ENCODE data around the gene PDE6H.
A peak's percentile ranks its signal among the peaks of the same experiment; 100 is the strongest.

Gene PDE6H

DNA sequence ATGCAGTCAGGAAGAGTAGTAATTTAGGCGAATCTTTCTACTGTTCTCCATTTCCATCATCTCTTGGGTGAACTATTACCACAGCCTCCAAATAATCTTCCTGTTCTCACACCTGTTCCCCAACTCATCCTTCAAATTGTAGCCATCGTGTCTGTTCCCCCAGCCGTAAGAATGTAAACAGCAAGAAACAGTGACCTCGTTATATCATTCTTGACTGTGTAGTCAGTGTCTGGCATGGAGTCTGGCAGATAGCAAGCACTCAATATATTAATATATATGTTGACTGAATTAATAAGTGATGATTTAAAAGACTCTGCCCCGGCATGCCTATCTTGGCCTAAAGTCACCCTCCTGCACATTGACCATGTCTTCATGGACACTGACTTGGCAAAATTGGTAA, 20.3 kb downstream of the PDE6H start:
- Histone ChIP-seq H3K27ac (ENCODE audit: low read depth, low read length) (no peak overlapping the region), H2BK120ac (ENCODE audit: insufficient read depth, low read length, poor library complexity) (no peak overlapping the region), H3K4me3 (ENCODE audit: low read depth, low read length) (no peak overlapping the region), H2AK5ac (ENCODE audit: low read length) (peak overlapping the region; percentile 46), H3K14ac (ENCODE audit: low read length) (peak overlapping the region; percentile 37), H3K79me2 (ENCODE audit: control insufficient read depth, insufficient read depth, low read length, poor library complexity) (no peaks in the 10 kb centered on the region), H2BK12ac (ENCODE audit: low read length) (peak overlapping the region; percentile 69), H4K8ac (ENCODE audit: low read depth, low read length) (peak overlapping the region; percentile 28), H3K4me1 (ENCODE audit: control insufficient read depth in 1 of 2, insufficient read depth in 2 of 2, low read length in 2 of 2) (peaks cover 6 to 9% of the 10 kb centered on the region in 2 experiments), H4K91ac (ENCODE audit: low read depth, low read length) (no peak overlapping the region), H3K79me1 (ENCODE audit: low read length) (peaks cover 10% of the 10 kb centered on the region), H3K4ac (ENCODE audit: low read depth, low read length) (no peak overlapping the region), H2BK5ac (ENCODE audit: low read depth, low read length, poor library complexity) (no peak overlapping the region), H3K9me3 (ENCODE audit: insufficient read depth, low read depth, low read length) (no peaks in the 10 kb centered on the region), H3K4me2 (ENCODE audit: low read length) (no peak overlapping the region), H3K9ac (ENCODE audit: low read length) (no peak overlapping the region), H3K23ac (ENCODE audit: low read length) (no peak overlapping the region), H4K12ac (ENCODE audit: low read depth, low read length) (no peak overlapping the region), H3K36me3 (ENCODE audit: control insufficient read depth in 1 of 2, insufficient read depth in 2 of 2, low read length in 2 of 2) (no peaks in the 10 kb centered on the region), H3K18ac (ENCODE audit: low read length) (no peak overlapping the region), H2AFZ (ENCODE audit: insufficient read depth, low read length, poor library complexity) (no peak overlapping the region), H3K27me3 (ENCODE audit: insufficient read depth, low read length) (no peaks in the 10 kb centered on the region)
- DNase-seq = peak in 1 of 2 donors; percentile 28
- no CpG with 5 or more reads among the region's 5 CpGs for WGBS (ENCODE audit: extremely low coverage, insufficient coverage, insufficient read length)

DNA sequence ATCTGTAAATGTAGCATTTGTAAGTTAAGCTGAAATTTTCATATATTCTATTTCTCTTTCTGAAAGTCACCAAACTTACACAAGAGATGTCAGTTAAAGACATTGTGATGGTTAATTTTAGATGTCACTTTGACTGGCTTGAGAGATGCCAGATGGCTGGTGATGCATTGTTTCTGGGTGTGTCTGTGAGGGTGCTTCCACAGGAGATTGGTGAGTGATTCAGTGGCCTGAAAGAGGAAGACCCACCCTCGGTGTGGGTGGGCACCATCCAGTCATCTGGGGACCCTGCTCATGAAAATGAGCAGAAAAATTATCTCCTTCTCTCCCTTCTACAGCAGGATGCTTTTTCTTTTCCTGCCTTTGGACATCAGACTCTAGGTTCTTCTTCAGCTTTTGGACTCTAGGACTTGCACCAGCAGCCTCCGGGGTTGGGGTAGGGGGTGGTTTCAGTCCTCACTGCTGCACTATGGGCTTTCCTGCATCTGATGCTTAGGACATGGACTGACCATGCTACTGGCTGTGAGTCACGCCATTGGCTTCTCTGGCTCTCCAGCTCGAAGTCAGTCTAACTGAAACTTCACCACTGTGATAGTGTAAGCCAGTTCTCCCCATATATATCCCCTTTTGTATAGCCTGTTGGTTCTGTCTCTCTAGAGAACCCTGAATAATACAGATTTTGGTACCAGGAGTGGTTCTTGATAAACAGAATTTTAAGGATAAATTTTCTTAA, 20.9 kb downstream of the PDE6H start:
- peak overlapping the region; percentile 5 for H4K91ac ChIP-seq (ENCODE audit: low read depth, low read length)
- H4K8ac ChIP-seq (ENCODE audit: low read depth, low read length) = peak overlapping the region; percentile 62
- H2AK5ac ChIP-seq (ENCODE audit: low read length) = peak overlapping the region; percentile 7
- WGBS (ENCODE audit: extremely low coverage, insufficient coverage, insufficient read length) = no CpG with 5 or more reads among the region's 4 CpGs
- no peak overlapping the region for H3K4me3 ChIP-seq (ENCODE audit: low read depth, low read length)
- H3K36me3 ChIP-seq (ENCODE audit: control insufficient read depth in 1 of 2, insufficient read depth in 2 of 2, low read length in 2 of 2) = no peaks in the 10 kb centered on the region
- no peaks in the 10 kb centered on the region for H3K79me2 ChIP-seq (ENCODE audit: control insufficient read depth, insufficient read depth, low read length, poor library complexity)
- H3K23ac ChIP-seq (ENCODE audit: low read length) = no peak overlapping the region
- H3K9ac ChIP-seq (ENCODE audit: low read length) = no peak overlapping the region
- no peak overlapping the region for H3K27ac ChIP-seq (ENCODE audit: low read depth, low read length)
- H3K79me1 ChIP-seq (ENCODE audit: low read length) = peaks cover 10% of the 10 kb centered on the region
- no peak overlapping the region for H3K4me2 ChIP-seq (ENCODE audit: low read length)
- H2BK12ac ChIP-seq (ENCODE audit: low read length) = peak overlapping the region; percentile 93
- H2BK5ac ChIP-seq (ENCODE audit: low read depth, low read length, poor library complexity) = peak overlapping the region; percentile 0
- no peak overlapping the region for H3K4ac ChIP-seq (ENCODE audit: low read depth, low read length)
- no peaks in the 10 kb centered on the region for H3K9me3 ChIP-seq (ENCODE audit: insufficient read depth, low read depth, low read length)
- H3K4me1 ChIP-seq (ENCODE audit: control insufficient read depth in 1 of 2, insufficient read depth in 2 of 2, low read length in 2 of 2) = peaks cover 6 to 9% of the 10 kb centered on the region in 2 experiments
- H3K14ac ChIP-seq (ENCODE audit: low read length) = peak overlapping the region; percentile 2
- peak overlapping the region; percentile 21 for H2BK120ac ChIP-seq (ENCODE audit: insufficient read depth, low read length, poor library complexity)
- H4K12ac ChIP-seq (ENCODE audit: low read depth, low read length) = no peak overlapping the region
- no peak overlapping the region for H3K18ac ChIP-seq (ENCODE audit: low read length)
- H2AFZ ChIP-seq (ENCODE audit: insufficient read depth, low read length, poor library complexity) = no peak overlapping the region
- H3K27me3 ChIP-seq (ENCODE audit: insufficient read depth, low read length) = no peaks in the 10 kb centered on the region
- DNase-seq = peak; percentile 86 to 87

DNA sequence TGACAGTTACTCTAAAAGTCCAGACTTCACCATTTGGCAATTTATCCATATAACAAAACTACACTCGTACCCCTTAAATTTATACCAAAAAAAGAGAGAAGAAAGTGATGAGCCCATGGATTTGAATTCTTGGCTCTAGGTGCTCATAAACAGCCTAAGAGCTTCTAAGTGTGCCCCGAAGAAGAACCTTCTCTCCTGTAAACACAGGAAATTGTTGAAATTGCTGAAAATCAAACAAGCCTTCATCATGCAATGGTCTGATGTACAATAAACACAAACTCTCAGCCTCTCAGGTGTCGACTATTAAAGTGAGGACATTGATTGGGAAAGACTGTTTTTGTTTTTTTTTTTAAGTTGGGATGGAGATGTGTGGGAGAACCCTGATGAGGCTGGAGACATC, 21.8 kb downstream of the PDE6H start:
- peaks cover 6 to 9% of the 10 kb centered on the region in 2 experiments for H3K4me1 ChIP-seq (ENCODE audit: control insufficient read depth in 1 of 2, insufficient read depth in 2 of 2, low read length in 2 of 2)
- H3K4me3 ChIP-seq (ENCODE audit: low read depth, low read length) = no peak overlapping the region
- peaks cover 10% of the 10 kb centered on the region for H3K79me1 ChIP-seq (ENCODE audit: low read length)
- no peak overlapping the region for H4K12ac ChIP-seq (ENCODE audit: low read depth, low read length)
- H2AK5ac ChIP-seq (ENCODE audit: low read length) = no peak overlapping the region
- peak overlapping the region; percentile 98 for H2BK12ac ChIP-seq (ENCODE audit: low read length)
- H2BK120ac ChIP-seq (ENCODE audit: insufficient read depth, low read length, poor library complexity) = peak overlapping the region; percentile 35
- no peak overlapping the region for H3K27ac ChIP-seq (ENCODE audit: low read depth, low read length)
- peak overlapping the region; percentile 74 for H4K8ac ChIP-seq (ENCODE audit: low read depth, low read length)
- H3K23ac ChIP-seq (ENCODE audit: low read length) = no peak overlapping the region
- H3K4ac ChIP-seq (ENCODE audit: low read depth, low read length) = no peak overlapping the region
- H3K9me3 ChIP-seq (ENCODE audit: insufficient read depth, low read depth, low read length) = no peaks in the 10 kb centered on the region
- H3K18ac ChIP-seq (ENCODE audit: low read length) = no peak overlapping the region
- no peak overlapping the region for H2AFZ ChIP-seq (ENCODE audit: insufficient read depth, low read length, poor library complexity)
- H3K27me3 ChIP-seq (ENCODE audit: insufficient read depth, low read length) = no peaks in the 10 kb centered on the region
- H3K9ac ChIP-seq (ENCODE audit: low read length) = no peak overlapping the region
- no peak overlapping the region for H2BK5ac ChIP-seq (ENCODE audit: low read depth, low read length, poor library complexity)
- peak overlapping the region; percentile 59 for H4K91ac ChIP-seq (ENCODE audit: low read depth, low read length)
- no CpG with 5 or more reads among the region's 3 CpGs for WGBS (ENCODE audit: extremely low coverage, insufficient coverage, insufficient read length)
- no peaks in the 10 kb centered on the region for H3K36me3 ChIP-seq (ENCODE audit: control insufficient read depth in 1 of 2, insufficient read depth in 2 of 2, low read length in 2 of 2)
- H3K79me2 ChIP-seq (ENCODE audit: control insufficient read depth, insufficient read depth, low read length, poor library complexity) = no peaks in the 10 kb centered on the region
- no peak overlapping the region for H3K4me2 ChIP-seq (ENCODE audit: low read length)
- H3K14ac ChIP-seq (ENCODE audit: low read length) = no peak overlapping the region
- peak in 1 of 2 donors; percentile 35 for DNase-seq

DNA sequence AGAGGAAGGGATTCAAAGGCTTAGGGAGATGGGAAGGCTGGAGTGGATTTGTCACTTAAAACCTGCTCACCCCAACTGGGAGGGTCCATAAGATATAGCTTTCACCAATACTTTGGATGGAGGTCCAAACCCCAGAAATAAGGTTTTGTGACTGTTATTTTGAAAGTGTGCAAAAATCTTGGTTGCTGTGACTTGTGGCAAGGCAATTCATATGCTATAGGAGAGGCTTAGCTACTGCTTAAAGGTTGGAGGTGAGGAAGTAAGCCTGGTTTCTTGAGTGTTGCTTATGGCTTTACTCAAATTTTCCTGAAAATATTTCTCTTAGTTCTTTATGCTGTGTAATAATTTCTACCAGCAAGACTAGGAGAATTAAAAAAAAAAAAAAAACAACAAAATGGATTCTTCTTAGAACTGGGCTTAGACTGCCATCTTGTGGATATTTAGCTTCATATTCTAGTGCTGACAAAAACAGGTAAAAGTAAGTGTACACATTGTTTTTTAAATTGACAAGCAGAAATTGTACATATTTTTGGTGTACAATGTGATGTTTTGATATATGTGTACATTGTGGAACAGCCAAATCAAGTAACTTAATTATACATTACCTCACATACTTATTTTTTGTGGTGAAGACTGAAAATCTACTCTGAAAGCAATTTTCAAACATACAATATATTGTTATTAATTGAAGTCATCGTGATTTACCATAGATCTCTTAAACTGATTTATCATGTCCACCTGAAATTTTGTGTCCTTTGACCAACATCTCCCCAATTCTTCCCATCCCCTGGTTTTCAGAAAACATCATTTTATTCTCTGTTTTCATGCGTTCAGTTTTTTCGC, 23.0 kb downstream of the PDE6H start:
- H4K8ac ChIP-seq (ENCODE audit: low read depth, low read length) = peak overlapping the region; percentile 56
- H3K36me3 ChIP-seq (ENCODE audit: control insufficient read depth in 1 of 2, insufficient read depth in 2 of 2, low read length in 2 of 2) = no peaks in the 10 kb centered on the region
- no CpG with 5 or more reads among the region's 3 CpGs for WGBS (ENCODE audit: extremely low coverage, insufficient coverage, insufficient read length)
- no peak overlapping the region for H2AFZ ChIP-seq (ENCODE audit: insufficient read depth, low read length, poor library complexity)
- no peaks in the 10 kb centered on the region for H3K9me3 ChIP-seq (ENCODE audit: insufficient read depth, low read depth, low read length)
- peaks cover 10% of the 10 kb centered on the region for H3K79me1 ChIP-seq (ENCODE audit: low read length)
- H2BK5ac ChIP-seq (ENCODE audit: low read depth, low read length, poor library complexity) = peak overlapping the region; percentile 68
- no peak overlapping the region for H3K4me3 ChIP-seq (ENCODE audit: low read depth, low read length)
- H4K12ac ChIP-seq (ENCODE audit: low read depth, low read length) = no peak overlapping the region
- H3K18ac ChIP-seq (ENCODE audit: low read length) = no peak overlapping the region
- no peak overlapping the region for H3K9ac ChIP-seq (ENCODE audit: low read length)
- H3K79me2 ChIP-seq (ENCODE audit: control insufficient read depth, insufficient read depth, low read length, poor library complexity) = no peaks in the 10 kb centered on the region
- DNase-seq = peak in 1 of 2 donors; percentile 77
- H3K14ac ChIP-seq (ENCODE audit: low read length) = peak overlapping the region; percentile 53
- peak overlapping the region; percentile 59 for H4K91ac ChIP-seq (ENCODE audit: low read depth, low read length)
- no peak overlapping the region for H3K23ac ChIP-seq (ENCODE audit: low read length)
- peaks cover 6 to 9% of the 10 kb centered on the region in 2 experiments for H3K4me1 ChIP-seq (ENCODE audit: control insufficient read depth in 1 of 2, insufficient read depth in 2 of 2, low read length in 2 of 2)
- peak overlapping the region; percentile 34 for H3K4ac ChIP-seq (ENCODE audit: low read depth, low read length)
- no peak overlapping the region for H3K27ac ChIP-seq (ENCODE audit: low read depth, low read length)
- peak overlapping the region; percentile 59 for H2AK5ac ChIP-seq (ENCODE audit: low read length)
- H2BK12ac ChIP-seq (ENCODE audit: low read length) = peak overlapping the region; percentile 94
- peak overlapping the region; percentile 73 for H2BK120ac ChIP-seq (ENCODE audit: insufficient read depth, low read length, poor library complexity)
- no peak overlapping the region for H3K4me2 ChIP-seq (ENCODE audit: low read length)
- H3K27me3 ChIP-seq (ENCODE audit: insufficient read depth, low read length) = no peaks in the 10 kb centered on the region
